Renal cortical epithelial cell (primary cell): ENCODE results near the gene CHN2. TPM values are rescaled to one million over a fixed set of nuclear protein-coding genes. Genes with fewer than 3 reads are reported as not detected.
A peak's percentile ranks its signal among the peaks of the same experiment; 100 is the strongest.

Experiments used
- DNase-seq: peaks from one replicate; pipeline ENCODE4 v3.0.0-alpha.2; 2011; ENCODE audit warnings: low read depth
- total RNA-seq: library from RNA; depleted of rRNA; stranded (reverse); fragments of >200 nt; gene quantifications from 2 replicates; pipeline ENCODE4 v1.2.3, GENCODE V29; 2014

CHN2 gene
- total RNA-seq, 1 donor from 2014 or later = 3.5 TPM

GRCh38 chr7:29282819-29283414 is 88.3 kb downstream of the CHN2 start:
- DNase-seq = no peak

GRCh38 chr7:29284696-29285443 is 90.3 kb downstream of the CHN2 start:
- DNase-seq = peak; percentile 30

GRCh38 chr7:29285444-29285793 is 90.8 kb downstream of the CHN2 start:
- peak; percentile 99 for DNase-seq

GRCh38 chr7:29285861-29286260 is 91.3 kb downstream of the CHN2 start:
- no peak for DNase-seq

DNA sequence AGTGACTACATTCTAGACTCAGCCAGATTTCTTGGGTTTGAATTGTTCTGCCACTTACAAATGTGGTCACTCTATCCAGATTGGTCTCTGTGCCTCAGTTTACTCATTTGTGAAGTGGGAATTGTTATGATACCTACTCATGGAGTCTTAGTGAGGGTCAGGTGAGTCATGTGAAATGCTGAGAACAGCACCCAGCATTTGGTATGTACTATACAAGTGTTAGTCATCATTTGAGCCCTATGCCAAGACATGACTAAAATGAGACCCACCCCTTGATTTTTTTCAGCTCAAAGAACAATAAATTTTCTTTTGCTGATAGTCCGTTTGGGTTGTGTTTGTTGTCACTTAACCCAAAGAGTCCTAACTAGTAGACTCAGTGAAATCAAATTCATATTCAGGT is 92.8 kb downstream of the CHN2 start:
- peak; percentile 98 for DNase-seq

- no peak for DNase-seq
Observed at GRCh38 chr7:29288181-29289091, 93.9 kb downstream of the CHN2 start.

DNA sequence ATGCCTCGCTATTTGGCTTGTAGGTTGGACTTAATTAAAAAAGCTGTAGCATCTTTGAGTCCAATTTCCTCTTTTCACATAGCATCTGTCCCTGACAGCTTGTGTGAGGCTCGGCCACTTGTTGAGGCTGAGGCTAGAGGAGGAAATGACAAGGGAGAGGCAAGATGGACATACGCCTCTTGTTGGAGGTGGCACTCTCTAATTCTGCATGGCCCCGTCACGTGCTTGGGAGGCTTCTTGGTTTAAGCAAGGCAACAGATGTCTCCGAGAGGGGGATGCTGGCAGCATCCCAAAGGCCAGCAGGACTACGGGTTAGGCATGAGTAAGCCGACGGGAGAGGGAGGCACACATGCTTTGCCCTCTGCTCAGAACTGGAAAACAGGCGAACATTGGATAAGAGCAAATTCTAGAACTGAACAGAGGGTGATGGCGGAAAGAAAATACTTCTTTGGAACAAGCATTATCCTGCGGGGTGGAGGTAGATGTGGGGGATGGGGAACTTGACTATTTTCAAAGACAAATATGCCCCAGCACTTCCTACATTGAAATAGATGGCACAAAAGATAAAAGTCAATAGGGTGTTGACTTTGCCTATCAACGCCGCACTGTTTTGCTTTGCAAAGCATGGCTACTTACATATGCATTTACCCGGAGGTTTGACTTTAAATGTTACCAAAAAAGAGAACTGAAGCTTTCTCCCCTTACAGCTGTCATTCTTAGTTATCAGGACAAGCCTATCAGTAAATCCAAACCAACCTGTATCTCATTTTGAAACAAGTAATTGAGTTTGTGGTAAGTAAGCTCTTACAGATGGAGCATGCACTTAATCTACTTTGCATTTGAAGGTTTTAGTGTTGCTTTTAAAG is 94.8 kb downstream of the CHN2 start:
- DNase-seq = peak; percentile 59

GRCh38 chr7:29290829-29291228 is 96.3 kb downstream of the CHN2 start:
- DNase-seq = no peak

GRCh38 chr7:29291723-29292618 is 97.4 kb downstream of the CHN2 start:
- DNase-seq = no peak

DNA sequence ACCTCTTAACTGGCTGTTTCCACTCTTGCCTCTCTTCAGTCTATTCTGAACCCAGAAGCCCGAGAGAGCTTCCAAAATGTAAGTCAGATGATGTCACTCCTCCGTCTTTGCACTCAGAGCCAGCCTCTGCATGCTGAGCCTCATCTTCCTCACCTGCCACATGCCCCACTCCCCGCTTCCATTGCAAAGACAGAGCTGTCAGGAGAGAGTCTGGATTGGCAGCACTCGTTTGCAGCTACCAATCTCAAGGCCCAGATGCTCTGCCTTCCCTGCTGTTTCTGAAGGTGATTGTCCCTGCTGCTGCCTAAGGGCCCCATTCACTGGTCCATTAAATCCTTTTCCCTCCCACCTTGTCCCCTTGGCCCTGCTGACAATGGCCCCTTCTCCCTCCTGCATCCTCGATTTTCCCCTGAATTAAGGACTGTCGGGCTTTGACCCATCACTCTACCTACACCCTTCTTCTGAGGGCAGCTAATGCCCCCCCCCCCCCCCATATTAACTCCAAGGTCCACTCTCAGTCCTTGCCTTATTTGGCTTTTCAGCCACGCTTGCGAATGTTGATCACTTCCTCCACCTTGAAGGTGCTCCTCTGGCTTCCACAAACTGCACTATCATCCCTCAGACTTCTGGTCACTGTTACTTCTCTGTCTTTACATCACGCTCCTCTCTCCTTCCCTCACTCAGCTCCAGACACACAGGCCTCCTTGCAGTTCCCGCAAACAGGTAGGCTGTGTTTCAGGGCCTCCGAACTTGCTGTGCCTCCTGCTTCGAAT is 98.5 kb downstream of the CHN2 start:
- no peak for DNase-seq

GRCh38 chr7:29296421-29296820 is 101.8 kb downstream of the CHN2 start:
- DNase-seq = no peak

DNA sequence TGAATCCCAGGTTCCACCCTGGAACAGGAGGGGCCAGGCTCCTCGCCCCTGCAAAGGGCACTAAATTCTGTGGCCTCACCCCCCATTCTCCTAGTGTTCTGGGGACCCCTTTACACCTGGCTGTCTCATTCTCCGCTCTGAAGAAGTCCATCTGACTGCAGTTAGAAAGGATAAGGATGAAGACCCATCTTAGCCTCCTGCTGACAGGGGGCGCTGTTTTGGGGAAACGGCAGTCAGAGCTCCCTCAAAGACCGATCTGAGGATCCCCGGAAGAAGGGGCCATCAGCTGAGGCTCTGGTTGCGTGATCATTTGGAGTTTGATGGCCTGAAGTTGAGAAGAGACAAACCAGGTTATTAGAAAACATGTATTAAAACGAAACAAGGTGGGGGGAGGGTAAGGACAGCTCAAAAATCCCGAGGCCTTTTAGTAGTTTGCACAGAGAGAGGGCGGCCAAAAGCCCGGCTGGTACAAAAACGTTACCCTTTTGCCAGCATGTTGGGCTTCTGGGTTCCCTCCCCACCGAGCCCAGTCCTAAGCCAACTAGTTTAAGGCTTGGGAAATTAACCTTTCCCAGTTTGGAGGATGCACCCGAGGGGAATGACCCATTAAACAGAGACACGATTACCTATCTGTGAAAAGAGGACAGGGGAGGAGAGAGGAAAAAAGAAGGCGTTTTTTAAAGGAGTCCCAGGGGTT is 102.8 kb downstream of the CHN2 start:
- DNase-seq = no peak

DNA sequence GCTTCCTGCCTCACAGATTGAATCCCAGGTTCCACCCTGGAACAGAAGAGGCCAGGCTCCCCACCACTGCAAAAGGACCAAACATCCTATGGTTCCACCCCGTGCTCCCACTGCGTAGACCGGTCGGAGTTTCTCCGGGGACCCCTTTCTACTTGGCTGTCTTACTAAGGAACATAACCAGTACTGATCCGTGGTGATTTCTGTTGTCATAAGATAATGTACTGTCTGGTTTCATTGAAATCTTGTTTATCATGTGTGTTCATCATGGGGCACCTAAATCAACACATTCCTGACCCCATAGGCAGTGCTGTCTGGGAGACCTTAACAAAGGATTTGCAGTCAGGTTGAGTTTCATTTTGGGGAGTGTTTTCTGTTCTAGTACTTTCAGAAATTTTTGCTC is 104.5 kb downstream of the CHN2 start:
- no peak for DNase-seq

DNA sequence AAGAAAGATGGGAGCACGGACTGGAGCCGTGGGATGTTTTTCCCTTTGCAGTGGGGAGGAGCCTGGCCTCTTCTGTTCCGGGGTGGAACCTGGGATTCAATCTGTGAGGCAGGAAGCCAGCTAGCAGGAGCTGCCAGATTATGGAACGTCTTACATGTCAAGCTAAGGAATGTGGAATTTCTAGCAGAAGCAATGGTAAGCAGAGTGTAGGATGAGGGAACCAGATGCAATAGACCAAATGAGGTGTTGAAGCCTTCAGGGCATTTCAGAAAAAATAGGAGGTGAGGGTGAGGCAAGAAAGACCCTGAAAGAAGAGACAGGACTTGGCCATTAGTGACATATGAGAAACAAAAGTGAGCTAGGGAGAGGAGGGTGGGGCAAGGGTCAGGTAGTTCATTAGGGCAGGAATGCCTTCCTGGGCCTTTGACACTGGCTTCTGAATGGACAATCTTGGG is 105.5 kb downstream of the CHN2 start:
- no peak for DNase-seq

GRCh38 chr7:29300649-29301048 is 106.1 kb downstream of the CHN2 start:
- DNase-seq = no peak

DNA sequence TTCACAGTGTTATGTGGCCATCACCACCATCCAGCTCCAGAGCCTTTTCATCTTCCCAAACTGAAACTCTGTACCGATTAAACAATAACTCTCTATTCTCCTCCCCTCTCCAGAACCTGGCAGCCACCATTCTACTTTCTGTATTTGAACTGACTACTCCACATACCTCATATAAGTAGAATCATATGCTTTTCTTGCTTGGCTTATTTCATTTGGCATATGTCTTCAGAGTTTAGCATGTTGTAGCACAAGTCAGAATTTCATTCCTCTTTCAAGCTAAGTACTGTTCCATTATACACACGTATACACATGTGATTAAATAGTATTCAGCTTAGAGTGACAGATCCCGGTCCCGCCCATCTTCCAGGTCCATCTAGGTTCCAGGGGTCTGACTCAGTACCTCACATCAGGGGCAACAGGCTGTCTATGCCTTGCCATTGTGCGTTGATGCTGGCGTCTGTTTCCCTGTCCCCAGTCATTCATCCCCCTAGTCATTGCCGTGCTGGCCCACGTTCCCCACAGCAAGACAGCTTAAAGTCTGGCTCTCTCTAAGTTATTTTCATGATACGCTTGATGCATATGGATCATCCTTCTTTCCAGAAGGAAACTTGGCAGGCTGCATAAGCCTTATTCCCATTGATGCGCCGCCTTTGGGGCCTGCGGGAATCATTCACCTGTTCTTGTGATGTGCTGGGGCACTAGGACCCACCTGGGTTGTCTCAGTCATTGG is 108.3 kb downstream of the CHN2 start:
- DNase-seq = no peak

- peak; percentile 3 for DNase-seq
Observed at GRCh38 chr7:29304756-29305155, 110.2 kb downstream of the CHN2 start.

- DNase-seq = peak; percentile 62
Observed at GRCh38 chr7:29306319-29306991, 111.9 kb downstream of the CHN2 start.
